Measurements from ENCODE around the gene PCCB.

- TF ChIP-seq CTCF (IDR thresholded peaks at IDR 0.05) (peak; percentile 50), ZFX (IDR thresholded peaks at IDR 0.05; ENCODE audit: borderline replicate concordance) (no peak)
Observed at GRCh38 chr3:136305879-136306278, 55.7 kb downstream of the PCCB start.

All from 22Rv1 (cell line).